Measurements from ENCODE around the gene PMS1.
"Not testable (repeated sequence)": the region's sequence is repeated elsewhere in the genome, so short reads cannot be mapped to it uniquely, and the experiment has no call there.

The PMS1 gene

DNA sequence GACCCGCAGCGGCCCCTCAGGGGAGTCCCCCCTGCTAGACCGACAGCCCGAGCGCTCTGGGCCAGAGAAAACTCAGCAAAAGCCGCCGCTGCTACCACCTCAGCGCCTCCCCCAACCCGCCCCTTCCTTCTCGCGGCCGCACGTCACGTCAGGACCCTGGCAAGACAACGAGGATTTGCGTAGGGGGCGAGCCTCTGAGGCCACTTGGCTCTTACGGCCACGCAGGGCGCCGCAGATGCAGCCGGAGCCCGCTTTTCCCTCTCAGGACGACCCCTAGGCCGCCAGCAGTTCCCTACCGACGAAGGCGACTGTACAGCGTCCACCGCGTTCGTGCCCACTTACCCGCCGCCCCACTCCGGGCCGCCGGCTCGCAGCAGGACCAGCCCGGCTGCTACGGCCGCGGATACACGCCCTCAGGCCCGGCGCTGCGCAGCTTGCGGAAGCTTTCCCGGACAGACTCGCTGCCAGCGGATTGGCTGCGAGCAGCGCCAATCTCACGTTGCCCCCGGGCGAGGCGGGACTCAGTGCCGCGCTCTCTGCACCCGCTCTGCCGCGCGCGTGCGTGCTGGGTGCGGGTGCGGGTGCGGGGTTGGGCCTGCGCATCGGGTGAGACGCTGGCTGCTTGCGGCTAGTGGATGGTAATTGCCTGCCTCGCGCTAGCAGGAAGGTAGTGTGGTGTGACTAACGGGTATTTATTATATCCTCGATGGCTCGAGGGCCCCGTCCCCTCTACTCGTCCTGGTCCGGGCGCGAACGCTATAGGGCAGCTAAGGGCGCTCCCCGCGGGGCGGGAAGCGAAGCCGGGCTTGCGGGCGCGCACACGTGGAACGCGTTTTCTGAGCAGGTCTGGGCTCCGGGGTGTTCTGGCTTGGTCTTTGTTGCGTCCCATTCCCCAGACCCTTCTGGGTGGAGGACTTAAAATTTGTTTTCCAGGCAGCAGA is at the start of gene PMS1, which contains the start of gene ORMDL1:
Gene PMS1 (plus strand): TSS at position 524 of the 941 bp plus-strand sequence. CDS start 7,360 bp downstream, outside the sequence.
Gene ORMDL1 (minus strand): TSS at position 413 of the 941 bp plus-strand sequence. CDS start 1,744 bp downstream, outside the sequence.
- peak within 1 kb of the TSS; percentile 93 for H3K27ac Mint-ChIP-seq
- no peaks in the 10 kb centered on the region for H3K9me3 Mint-ChIP-seq
- peaks cover 34% of the 10 kb centered on the region for H3K36me3 Mint-ChIP-seq
- peaks cover 40% of the 10 kb centered on the region for H3K4me1 Mint-ChIP-seq
- peak; percentile 99 for ATAC-seq
- peak within 1 kb of the TSS; percentile 91 for H3K4me3 Mint-ChIP-seq
- no peaks in the 10 kb centered on the region for H3K27me3 Mint-ChIP-seq

DNA sequence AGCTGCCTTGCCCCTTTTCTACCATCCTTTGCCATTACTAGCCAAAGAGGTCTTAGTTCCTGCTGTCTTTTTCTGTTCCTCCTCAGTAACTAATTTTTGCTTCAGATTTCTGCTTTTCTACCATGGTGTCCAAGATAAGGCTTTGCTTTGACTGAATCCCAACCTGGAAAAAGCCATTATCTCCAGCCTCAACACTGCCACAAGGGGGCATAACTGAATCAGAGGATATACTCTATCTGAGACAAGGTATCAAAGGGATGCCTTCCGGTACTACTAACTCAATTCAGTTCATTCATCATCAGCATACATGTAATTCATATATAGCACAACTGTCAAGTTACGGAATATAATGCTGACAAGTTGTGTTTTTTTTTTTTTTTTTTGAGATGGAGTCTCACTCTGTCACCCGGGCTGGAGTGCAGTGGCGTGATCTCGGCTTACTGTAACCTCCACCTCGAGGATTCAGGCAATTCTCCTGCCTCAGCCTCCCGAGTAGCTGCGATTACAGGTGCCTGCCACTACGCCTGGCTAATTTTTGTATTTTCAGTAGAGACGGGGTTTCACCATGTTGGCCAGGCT is 33.1 kb upstream of the PMS1 start:
- Mint-ChIP-seq H3K9me3 (no peaks in the 10 kb centered on the region), H3K36me3 (no peaks in the 10 kb centered on the region), H3K4me3 (no peak overlapping the region), H3K27ac (no peak overlapping the region), H3K27me3 (no peaks in the 10 kb centered on the region), H3K4me1 (no peaks in the 10 kb centered on the region)
- ATAC-seq = no peak

DNA sequence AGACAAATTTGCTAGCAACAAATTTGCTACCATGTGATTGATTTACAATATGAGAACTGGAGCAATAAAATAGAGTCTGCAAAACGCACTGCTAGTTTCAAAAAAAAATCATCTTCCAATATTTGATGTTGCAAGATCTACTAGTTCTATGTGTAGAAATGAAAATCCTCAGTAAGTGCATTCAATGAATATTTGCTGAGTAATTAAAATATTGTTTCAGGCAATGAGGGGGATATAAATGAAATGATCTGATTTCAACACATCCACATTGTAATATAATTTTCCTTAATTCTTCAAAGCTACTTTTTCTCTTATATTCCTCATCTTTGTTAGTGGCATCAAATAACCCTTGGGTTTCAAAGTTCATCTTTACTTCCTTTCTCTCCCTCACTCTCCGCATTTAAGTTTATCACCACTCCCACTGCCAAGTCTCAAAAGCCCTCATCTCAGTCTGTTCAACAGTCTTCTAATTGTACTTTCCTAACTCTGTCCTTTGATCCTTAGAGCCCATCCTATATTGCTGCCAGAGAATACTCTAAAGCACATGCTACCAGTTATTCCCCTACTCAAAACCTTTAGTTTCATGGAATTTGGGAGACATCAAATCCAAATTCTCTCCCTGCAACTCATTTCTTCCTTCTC is 27.8 kb upstream of the PMS1 start:
- H3K36me3 Mint-ChIP-seq = peaks cover 10% of the 10 kb centered on the region
- H3K9me3 Mint-ChIP-seq = no peaks in the 10 kb centered on the region
- no peak overlapping the region for H3K27ac Mint-ChIP-seq
- H3K4me3 Mint-ChIP-seq = no peak overlapping the region
- ATAC-seq = no peak
- H3K4me1 Mint-ChIP-seq = no peaks in the 10 kb centered on the region
- no peaks in the 10 kb centered on the region for H3K27me3 Mint-ChIP-seq

DNA sequence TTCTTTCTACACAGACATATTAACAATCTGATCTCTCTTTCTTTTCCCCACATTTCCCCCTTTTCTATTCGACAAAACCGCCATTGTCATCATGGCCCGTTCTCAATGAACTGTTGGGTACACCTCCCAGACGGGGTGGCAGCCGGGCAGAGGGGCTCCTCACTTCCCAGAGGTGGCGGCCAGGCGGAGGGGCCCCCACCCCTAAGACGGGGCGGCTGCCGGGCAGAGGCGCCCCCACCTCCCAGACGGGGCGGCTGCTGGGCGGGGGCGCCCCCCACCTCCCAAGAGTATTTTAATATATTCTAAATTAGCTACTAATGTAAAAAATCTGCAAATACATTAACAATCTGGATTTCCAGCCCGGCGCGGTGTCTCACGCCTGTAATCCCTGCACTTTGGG is 24.1 kb upstream of the PMS1 start:
- ATAC-seq, H3K4me1 Mint-ChIP-seq, H3K9me3 Mint-ChIP-seq, H3K27me3 Mint-ChIP-seq, H3K27ac Mint-ChIP-seq, H3K4me3 Mint-ChIP-seq: not testable (repeated sequence)
- H3K36me3 Mint-ChIP-seq = peaks cover 10% of the 10 kb centered on the region

DNA sequence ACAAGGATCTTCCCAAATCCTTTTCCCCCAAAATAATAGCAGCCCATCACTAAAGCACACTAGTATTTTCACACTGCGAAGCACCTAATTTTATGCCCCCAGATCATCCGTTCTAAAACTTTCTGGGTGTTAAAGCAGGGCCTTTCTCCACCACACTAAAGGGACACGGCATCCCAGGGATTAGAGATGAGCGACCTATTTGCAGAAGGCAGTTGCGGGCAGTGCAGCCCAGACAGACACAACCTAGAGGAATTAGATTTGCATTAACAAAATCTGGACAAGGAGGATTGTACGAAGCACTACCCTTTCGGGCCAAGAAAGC is 22.1 kb upstream of the PMS1 start:
- Mint-ChIP-seq H3K4me3 (peak overlapping the region; percentile 94), H3K27ac (peak overlapping the region; percentile 97), H3K4me1 (peaks cover 7% of the 10 kb centered on the region), H3K27me3 (no peaks in the 10 kb centered on the region), H3K9me3 (no peaks in the 10 kb centered on the region), H3K36me3 (peaks cover 10% of the 10 kb centered on the region)
- no peak for ATAC-seq

DNA sequence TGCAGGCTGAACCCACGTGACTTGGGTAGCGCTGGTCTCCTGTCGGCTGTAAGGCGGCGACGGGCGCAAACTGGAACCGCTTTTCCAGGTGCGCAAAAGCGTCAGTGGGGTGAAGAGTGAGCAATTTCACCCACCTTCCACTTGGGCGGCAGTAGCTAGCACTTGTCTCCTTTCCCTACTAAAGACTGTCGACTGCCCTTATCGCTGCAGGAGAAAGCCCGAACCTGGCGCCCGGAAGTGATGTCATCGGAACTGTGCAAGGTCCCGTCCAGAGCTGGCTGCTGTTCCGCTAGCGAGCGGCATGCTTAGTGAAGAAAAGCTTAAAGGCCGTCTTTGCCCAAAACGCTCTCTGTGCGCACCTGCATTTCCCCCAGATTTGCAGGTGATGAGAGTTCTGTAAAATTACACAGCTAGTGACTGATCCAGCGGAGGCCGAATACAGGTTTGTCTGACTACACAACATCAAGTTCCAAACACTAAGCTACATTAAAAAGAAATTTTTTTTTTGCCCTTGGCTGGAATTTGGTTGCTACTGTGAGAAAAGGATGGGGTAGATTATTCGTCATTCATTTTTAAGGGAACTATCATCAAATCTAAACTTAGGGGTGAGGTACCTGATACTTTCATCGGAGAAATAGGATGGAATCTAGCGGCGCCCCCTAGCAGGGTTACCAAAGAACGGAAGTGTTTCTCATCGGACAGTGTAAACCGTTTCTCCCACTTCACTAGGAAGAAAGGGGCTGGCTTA is 21.5 kb upstream of the PMS1 start, which contains the start of gene OSGEPL1:
Gene OSGEPL1 (minus strand): TSS at position 242 of the 748 bp plus-strand sequence. CDS start 1,152 bp downstream, outside the sequence.
- ATAC-seq = peak; percentile 99
- H3K36me3 Mint-ChIP-seq = peaks cover 10% of the 10 kb centered on the region
- peaks cover 7% of the 10 kb centered on the region for H3K4me1 Mint-ChIP-seq
- peak within 1 kb of the TSS; percentile 97 for H3K27ac Mint-ChIP-seq
- peak within 1 kb of the TSS; percentile 94 for H3K4me3 Mint-ChIP-seq
- H3K9me3 Mint-ChIP-seq = no peaks in the 10 kb centered on the region
- H3K27me3 Mint-ChIP-seq = no peaks in the 10 kb centered on the region

DNA sequence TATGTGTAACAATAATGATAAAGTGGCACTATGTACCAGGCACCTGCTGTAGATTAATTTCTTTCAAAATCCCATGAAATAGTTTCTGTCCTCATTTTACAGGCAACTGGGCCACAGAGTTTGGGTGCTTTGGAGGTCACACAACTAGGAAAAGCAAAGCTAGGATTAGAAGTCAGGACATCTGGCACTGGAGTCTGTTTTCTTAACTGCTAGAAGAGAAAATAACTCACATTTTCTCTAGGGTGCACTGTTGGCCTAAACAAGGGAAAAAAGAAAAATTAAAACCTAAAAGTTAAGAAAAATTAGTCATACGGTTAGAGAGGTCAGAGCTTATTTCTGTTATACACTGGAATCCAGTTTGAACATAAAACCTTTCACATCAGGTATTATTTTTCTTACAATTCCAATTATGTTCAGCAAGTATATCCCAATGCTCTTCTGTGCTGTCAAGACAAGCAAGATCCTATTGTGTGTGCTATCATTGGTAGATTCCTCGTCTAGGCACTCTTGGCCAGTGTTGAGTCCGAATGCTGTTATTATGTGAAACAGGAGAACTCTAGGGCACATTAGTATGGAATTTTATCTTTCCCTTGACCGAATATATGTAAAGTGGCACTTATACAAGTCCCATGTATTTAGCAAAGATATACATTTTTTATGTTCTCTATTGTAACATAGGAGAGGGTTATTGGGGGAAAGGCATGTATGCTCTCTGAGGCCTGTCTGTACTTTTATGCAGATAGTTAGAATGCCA is 20.2 kb upstream of the PMS1 start:
- Mint-ChIP-seq H3K36me3 (peaks cover 6% of the 10 kb centered on the region), H3K27me3 (no peaks in the 10 kb centered on the region), H3K9me3 (no peaks in the 10 kb centered on the region), H3K4me1 (peaks cover 7% of the 10 kb centered on the region), H3K4me3 (no peak overlapping the region), H3K27ac (peak overlapping the region; percentile 97)
- no peak for ATAC-seq

DNA sequence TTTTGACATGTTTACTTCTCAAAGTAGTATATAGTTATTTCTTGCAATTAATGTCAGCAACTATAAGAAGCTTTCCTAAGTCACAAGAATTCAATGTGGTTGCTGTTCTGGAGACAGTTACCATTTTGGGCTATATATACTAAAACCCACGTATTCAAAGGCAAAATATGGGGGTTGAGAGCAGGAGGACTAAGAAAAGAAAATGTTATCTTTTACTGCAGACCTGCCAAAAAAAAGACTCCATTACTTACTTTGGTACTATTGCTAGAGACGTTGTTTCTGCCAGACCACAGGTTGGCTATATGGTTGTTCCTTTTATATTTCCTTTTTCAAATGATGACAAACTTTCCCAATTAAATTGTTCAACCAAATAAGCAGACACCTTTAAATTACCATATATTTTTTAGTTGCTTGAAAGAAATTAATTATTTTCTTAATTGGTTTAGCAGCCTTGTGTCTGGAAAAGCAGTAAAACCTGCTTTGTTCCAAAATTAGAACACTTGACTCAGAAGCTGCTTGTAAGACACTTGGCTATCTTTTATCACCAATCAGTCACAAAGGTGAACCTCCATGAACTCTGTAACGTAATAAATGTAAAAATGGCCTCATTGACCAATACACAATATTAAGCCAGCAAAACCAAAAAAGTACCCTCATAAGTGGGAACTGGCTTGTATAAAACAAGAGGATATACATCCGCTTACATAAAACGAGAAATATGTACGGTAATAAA is 13.5 kb upstream of the PMS1 start:
- peaks cover 24% of the 10 kb centered on the region for H3K36me3 Mint-ChIP-seq
- no peak for ATAC-seq
- no peaks in the 10 kb centered on the region for H3K4me1 Mint-ChIP-seq
- no peaks in the 10 kb centered on the region for H3K27me3 Mint-ChIP-seq
- H3K9me3 Mint-ChIP-seq = no peaks in the 10 kb centered on the region
- no peak overlapping the region for H3K4me3 Mint-ChIP-seq
- H3K27ac Mint-ChIP-seq = no peak overlapping the region

DNA sequence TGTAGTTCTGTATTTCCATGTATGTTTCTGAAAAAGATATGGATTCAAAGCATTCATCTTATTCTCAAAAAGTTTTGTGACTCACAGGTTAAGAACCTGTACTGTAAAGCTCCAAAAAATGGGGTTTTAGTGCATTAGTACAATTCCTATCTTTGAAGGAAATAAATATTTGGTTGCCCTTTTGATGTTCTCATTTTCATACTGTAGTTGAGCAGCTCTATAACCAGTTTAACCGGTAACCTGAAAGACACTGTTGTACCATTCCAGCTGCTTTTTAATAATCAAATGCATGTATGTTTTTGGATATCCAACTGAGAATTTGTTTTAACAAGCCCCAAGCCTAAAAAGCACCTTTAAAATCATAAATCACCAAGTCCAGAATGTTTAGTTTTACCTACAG is 12.0 kb upstream of the PMS1 start:
- Mint-ChIP-seq H3K27ac (no peak overlapping the region), H3K4me3 (no peak overlapping the region), H3K4me1 (no peaks in the 10 kb centered on the region), H3K36me3 (peaks cover 29% of the 10 kb centered on the region), H3K27me3 (no peaks in the 10 kb centered on the region), H3K9me3 (no peaks in the 10 kb centered on the region)
- ATAC-seq = no peak

DNA sequence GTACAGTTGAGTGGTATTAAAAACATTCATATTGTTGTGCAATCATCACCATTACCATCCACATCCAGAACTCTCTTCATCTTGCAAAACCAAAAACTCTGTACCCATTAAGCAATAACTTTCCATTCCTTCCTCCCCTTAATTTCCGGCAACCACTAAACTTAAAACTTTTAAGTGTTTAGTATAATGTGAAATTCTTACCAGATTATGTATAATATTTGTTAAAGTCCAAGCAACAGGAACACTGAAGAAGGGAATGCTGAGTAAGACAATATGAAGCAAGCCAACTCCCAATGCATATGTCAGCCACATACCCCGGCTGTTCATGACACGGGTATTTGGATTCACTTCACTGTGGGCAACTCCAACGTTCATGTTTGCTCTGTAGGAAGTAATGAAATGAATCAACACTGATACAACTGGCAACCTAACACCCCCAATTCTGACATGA is 2.0 kb upstream of the PMS1 start:
- Mint-ChIP-seq H3K27me3 (no peaks in the 10 kb centered on the region), H3K9me3 (no peaks in the 10 kb centered on the region), H3K4me1 (peaks cover 32% of the 10 kb centered on the region), H3K36me3 (peaks cover 44% of the 10 kb centered on the region), H3K4me3 (peak overlapping the region; percentile 61), H3K27ac (no peak overlapping the region)
- no peak for ATAC-seq

DNA sequence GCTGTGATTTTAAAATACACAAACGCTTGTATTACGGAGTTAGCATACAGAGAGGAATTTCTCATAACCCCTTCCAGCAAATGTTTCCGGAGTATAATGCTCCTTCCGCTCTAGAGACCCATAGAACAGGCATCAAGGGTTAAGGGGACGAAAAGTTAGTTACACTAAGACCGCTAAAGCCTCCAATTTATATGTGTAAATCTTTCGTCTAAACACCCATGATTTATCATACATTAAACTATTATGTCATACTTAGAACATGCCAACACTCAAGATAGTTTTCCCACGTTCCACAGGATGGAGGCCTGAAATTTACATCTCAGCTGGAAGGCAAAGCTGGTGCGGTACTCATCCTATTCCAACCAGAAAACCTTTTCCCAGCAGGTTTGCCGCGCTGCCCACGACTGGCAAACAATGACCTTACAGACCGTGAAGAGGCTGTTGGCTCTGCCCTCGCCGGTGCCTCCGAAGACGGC is 761 bp upstream of the PMS1 start:
- H3K36me3 Mint-ChIP-seq = peaks cover 41% of the 10 kb centered on the region
- H3K4me1 Mint-ChIP-seq = peaks cover 40% of the 10 kb centered on the region
- H3K9me3 Mint-ChIP-seq = no peaks in the 10 kb centered on the region
- ATAC-seq = no peak
- peak overlapping the region; percentile 91 for H3K4me3 Mint-ChIP-seq
- H3K27ac Mint-ChIP-seq = peak overlapping the region; percentile 93
- H3K27me3 Mint-ChIP-seq = no peaks in the 10 kb centered on the region

DNA sequence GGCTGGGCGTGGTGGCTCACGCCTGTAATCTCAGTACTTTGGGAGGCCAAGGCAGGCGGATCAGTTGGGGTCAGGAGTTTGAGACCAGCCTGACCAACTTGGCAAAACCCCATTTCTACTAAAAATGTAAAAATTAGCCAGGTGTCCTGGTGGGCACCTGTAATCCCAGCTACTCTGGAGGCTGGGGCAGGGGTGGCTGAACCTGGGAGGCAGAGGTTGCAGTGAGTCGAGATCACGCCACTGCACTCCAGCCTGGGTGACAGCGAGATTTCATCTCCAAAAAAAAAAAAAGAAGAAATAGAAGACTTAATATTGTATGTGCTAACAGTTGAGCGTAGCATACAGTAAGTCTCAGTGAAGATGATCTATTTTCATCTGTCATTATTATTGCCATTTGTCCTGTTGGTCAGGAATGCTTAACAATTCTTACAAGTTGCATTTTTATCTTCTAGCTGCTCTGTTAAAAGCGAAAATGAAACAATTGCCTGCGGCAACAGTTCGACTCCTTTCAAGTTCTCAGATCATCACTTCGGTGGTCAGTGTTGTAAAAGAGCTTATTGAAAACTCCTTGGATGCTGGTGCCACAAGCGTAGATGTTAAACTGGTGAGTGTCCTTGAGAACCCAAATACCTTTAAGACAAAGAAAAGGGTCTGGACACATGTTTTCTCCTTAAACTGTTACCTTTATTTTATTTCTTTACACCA is 7.2 kb downstream of the PMS1 start:
- Mint-ChIP-seq H3K4me1 (peaks cover 14% of the 10 kb centered on the region), H3K27me3 (no peaks in the 10 kb centered on the region), H3K36me3 (peaks cover 20% of the 10 kb centered on the region), H3K9me3 (no peaks in the 10 kb centered on the region), H3K27ac (no peak overlapping the region), H3K4me3 (no peak overlapping the region)
- ATAC-seq = no peak

DNA sequence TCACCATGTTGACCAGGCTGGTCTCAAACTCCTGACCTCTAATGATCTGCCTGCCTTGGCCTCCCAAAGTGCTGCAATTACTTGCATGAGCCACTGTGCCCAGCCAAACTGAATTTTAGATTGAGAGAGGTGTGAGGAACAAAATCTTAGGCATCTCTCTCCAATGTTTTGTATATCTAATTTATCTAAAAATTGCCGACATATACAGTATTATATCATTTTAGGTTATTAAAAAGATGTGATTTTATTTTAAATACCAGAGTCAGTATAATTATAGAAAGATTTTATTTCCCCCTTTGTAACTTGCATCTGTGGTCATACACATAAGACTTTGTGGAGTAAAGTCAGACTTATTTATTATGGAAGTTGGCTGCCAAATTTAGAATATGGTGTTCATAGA is 10.1 kb downstream of the PMS1 start:
- H3K27me3 Mint-ChIP-seq = no peaks in the 10 kb centered on the region
- H3K9me3 Mint-ChIP-seq = no peaks in the 10 kb centered on the region
- no peak overlapping the region for H3K27ac Mint-ChIP-seq
- no peak overlapping the region for H3K4me3 Mint-ChIP-seq
- H3K36me3 Mint-ChIP-seq = peaks cover 23% of the 10 kb centered on the region
- ATAC-seq = no peak
- H3K4me1 Mint-ChIP-seq = peaks cover 7% of the 10 kb centered on the region
